Adipocyte (in vitro differentiated cells): ENCODE data around the gene PRR36.
"Not testable (repeated sequence)": the region's sequence is repeated elsewhere in the genome, so short reads cannot be mapped to it uniquely, and the experiment has no call there.

Source experiments
- DNase-seq: peaks from one replicate; pipeline ENCODE4 v3.0.0-alpha.2; 2015; ENCODE audit warnings: low read depth
- H3K27me3 ChIP-seq: replicated peaks from 2 replicates; pipeline ENCODE4 v1.7.0; 2013; ENCODE audit warnings: mild to moderate bottlenecking, low read length, moderate library complexity; ENCODE audit not compliant: control insufficient read depth, insufficient read depth
- H3K36me3 ChIP-seq: 2 replicates; pipeline ENCODE4 v1.7.0; 2013; ENCODE audit warnings: low read length, mild to moderate bottlenecking, moderate library complexity; ENCODE audit not compliant: control insufficient read depth, insufficient read depth, severe bottlenecking
- H3K4me1 ChIP-seq: 2 replicates; pipeline ENCODE4 v1.7.0; 2013; ENCODE audit warnings: mild to moderate bottlenecking, low read length, moderate library complexity; ENCODE audit not compliant: control insufficient read depth, insufficient read depth
- H3K4me3 ChIP-seq: 2 replicates; pipeline ENCODE4 v1.7.0; 2013; ENCODE audit warnings: mild to moderate bottlenecking, low read length, moderate library complexity
- H3K9ac ChIP-seq: 2 replicates; pipeline ENCODE4 v1.7.0; 2013; ENCODE audit warnings: mild to moderate bottlenecking, low read length, moderate library complexity
- H3K9me3 ChIP-seq: 2 replicates; pipeline ENCODE4 v1.7.0; 2013; ENCODE audit warnings: mild to moderate bottlenecking, low read length, moderate library complexity; ENCODE audit not compliant: control insufficient read depth

PRR36 gene

DNA sequence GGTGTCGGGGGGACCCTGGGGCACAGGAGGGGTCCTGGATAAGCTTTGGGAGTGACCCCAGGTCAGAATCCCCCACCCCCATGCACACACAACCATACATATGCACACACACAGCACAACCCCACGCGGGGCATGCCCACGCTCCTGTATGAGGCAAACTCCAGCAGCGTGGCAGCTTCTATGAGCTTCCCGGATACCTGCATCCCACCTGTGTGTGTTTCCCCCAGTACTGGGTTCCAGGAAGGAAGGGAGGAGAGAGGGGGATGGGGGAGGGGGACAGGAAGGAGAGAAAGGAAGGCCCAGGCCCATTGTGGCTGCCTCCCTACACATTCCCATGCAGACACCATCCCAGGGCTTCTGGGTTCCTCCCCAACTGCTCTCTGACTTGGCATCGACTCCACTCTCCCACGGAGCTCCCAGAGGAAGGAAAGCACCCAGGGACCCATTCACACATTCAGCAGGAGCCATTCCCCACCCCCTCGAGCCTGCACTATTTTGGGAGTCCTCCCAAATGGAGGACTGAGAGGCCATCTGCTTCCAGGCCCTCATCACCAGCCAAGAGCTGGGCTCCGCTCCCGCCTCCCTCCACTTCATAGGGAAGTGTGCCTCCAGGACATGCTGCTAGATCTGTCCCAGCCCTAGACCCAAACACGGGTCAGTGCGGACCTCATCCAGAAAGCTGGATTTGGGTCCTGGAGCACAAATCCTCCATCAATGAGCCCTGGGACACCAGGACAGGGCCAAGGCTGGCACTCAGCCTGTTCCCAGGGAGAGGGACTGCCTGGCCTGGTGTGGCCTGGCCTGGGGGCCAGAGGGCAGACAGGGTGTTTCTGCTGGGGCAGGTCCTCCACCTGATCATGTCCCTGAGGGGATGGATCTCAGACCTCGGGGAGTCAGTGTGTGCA lies 13.2 kb downstream of the PRR36 start:
- Histone ChIP-seq H3K4me1 (peaks cover 2% of the 10 kb centered on the region), H3K4me3 (no peak overlapping the region), H3K36me3 (peaks cover 7% of the 10 kb centered on the region), H3K9me3 (no peaks in the 10 kb centered on the region), H3K27me3 (no peaks in the 10 kb centered on the region), H3K9ac (no peak overlapping the region)
- no peak for DNase-seq

DNA sequence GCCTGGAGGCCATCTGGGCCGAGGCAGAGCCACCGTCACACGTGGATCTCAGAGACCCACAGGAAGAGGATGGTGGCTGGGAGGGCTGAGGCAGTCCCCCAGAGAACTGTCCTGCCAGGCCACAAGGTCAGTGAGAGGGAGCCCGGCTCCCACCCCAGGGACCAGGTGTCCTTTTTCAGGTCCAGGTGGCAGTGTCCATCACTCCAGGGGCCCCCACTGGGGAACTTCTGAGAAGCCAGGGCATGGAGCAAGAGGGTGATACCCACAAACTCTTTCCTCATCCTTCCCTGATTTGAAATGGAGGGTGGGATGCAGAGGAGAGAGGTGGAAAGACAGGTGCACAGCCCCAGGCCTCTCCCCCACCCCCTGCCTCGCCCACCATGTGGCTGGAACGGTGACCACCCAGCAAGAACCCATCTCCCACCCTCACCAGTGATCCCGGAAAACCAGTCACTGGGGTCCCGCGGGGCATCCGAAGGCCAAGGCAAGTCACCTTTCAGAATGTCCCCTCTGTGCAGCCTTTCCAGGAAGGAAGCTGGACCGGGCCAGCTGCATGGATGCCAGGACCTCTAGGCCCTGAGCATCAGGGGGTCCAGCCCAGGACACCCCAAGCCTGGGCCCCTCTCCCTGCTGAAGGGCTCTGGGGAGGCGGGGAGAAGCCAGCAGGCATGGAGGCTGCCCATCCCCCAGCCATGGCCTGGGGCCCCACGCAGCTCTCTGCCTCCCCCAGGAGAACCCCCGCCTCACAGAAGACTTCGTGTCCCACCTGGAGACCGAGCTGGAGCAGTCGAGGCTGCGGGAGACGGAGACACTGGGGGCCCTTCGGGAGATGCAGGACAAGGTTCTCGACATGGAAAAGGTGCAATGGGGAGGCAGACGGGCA lies 14.1 kb downstream of the PRR36 start:
- Histone ChIP-seq H3K9me3 (no peaks in the 10 kb centered on the region), H3K4me1 (no peaks in the 10 kb centered on the region), H3K27me3 (no peaks in the 10 kb centered on the region), H3K36me3 (peaks cover 7% of the 10 kb centered on the region), H3K9ac (no peak overlapping the region), H3K4me3 (no peak overlapping the region)
- no peak for DNase-seq

DNA sequence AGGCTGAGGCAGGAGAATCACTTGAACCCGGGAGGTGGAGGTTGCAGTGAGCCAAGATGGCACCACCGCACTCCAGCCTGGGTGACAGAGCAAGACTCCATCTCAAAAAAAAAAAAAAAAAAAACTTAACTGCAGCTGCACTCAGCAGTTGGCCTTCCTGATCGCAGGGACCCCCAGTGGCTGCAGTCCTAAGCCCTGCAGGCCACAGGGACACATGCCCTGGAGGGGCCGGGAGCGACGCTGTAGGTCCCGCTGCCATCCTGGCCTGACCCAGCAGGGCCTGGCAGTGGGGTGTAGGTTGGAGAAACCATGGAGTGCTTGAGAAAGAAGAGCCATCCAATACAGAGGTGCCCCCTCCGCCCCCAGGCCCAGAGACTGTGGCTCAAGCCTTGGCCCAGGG lies 15.1 kb downstream of the PRR36 start:
- H3K4me3 ChIP-seq, H3K36me3 ChIP-seq, H3K9ac ChIP-seq, DNase-seq, H3K9me3 ChIP-seq, H3K27me3 ChIP-seq, H3K4me1 ChIP-seq: not testable (repeated sequence)

DNA sequence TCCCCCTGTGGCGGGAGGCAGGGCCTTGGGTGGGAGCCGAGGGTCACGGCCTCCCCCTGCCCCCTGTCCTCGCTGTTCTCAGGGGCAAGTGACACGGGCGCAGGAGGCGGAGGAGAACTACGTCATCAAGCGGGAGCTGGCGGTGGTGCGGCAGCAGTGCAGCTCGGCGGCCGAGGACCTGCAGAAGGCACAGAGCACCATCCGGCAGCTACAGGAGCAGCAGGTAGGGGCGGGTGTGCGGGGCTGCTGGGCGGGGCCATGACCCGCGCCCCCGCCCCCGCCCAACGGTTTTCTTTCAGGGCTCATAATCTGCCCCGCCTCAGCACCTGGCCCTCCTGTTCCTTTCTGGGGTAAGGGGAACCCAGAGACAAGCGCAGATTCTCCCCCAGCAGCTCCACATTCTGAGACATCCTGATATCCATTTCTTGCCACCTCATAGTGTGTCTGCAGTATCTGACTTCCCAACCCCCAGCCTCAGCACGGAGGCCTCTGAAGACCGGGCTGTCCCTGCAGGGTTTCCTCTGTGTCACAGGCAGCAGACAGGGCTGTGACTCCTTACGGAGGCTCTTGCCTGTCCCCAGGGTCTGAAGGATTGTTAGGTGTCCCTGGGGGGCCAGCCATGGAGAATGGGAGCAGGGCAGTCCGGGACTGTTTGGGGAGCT lies 15.9 kb downstream of the PRR36 start:
- Histone ChIP-seq H3K4me3 (no peak overlapping the region), H3K36me3 (peaks cover 4% of the 10 kb centered on the region), H3K9ac (no peak overlapping the region), H3K27me3 (no peaks in the 10 kb centered on the region), H3K9me3 (no peaks in the 10 kb centered on the region), H3K4me1 (no peaks in the 10 kb centered on the region)
- no peak for DNase-seq

DNA sequence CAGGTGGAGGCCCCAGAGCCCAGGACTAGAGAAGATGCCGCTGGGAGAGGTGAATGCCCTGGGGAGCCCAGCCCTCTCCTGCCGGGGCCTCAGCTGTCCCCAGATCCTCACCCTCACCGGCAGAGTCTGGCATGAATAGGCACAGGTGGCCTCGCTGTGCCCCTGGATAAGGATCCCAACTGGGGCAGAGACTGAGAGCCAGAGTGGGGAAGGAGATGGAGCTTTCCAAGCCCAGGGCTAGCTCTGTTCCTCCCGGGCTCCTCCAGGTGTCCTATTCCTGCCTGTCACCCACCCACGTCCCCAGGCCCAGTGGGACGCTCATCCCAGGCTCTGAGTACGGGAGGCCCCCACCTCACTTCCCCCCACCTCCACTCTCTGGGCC lies 16.5 kb downstream of the PRR36 start:
- Histone ChIP-seq H3K4me1 (no peaks in the 10 kb centered on the region), H3K27me3 (no peaks in the 10 kb centered on the region), H3K9me3 (no peaks in the 10 kb centered on the region), H3K4me3 (no peak overlapping the region), H3K36me3 (peaks cover 3% of the 10 kb centered on the region), H3K9ac (no peak overlapping the region)
- DNase-seq, result no peak

DNA sequence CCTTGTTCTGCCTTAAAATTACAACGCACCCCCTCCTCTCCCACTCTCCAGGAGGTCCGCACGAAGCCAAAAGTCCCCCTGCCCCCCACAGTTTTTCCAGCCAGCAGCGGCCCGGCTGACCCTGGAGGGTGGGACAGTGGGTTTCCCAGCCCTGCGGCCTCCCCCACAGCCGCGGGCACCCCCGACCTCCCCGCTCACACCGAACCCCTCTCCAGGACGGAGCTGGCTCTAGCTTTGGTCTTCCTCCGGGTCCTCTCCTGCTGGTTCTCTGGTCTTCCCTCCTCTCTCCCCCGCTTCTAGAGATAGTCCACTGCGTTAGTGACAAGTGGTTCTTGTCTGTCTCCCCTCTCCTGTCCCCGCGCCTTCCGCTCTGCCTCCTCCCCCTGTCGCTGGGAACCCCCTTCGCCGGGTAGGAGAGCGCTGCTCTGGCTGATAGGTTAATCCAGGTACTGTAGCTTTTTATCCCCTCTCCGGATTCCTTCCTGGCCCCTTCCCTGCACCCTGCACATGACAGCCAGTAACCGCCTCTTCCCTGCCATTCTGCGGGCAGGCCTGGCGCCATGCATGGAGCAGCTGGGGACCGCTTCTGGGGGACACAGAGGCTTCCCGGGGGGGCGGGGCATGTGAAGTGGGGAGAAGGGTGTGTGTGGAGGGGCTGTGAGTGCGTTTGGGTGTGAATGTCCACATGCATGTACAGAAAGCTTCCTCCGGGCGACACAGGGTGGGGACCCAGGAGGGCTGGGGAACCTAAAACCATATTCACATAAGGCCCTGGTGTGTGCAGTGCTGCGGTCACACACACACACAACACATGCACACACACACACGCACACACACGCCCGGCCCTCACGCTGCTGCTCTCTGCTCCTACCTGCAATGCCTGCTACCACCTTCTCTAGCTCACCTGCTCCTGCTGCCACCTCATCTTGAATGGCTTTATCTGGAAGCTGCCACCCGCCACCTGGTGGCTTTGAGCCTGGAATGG lies 17.2 kb downstream of the PRR36 start:
- H3K9ac ChIP-seq, result no peak overlapping the region
- DNase-seq, result no peak
- no peaks in the 10 kb centered on the region for H3K27me3 ChIP-seq
- peaks cover 3% of the 10 kb centered on the region for H3K36me3 ChIP-seq
- H3K4me1 ChIP-seq, result no peaks in the 10 kb centered on the region
- no peak overlapping the region for H3K4me3 ChIP-seq
- no peaks in the 10 kb centered on the region for H3K9me3 ChIP-seq

DNA sequence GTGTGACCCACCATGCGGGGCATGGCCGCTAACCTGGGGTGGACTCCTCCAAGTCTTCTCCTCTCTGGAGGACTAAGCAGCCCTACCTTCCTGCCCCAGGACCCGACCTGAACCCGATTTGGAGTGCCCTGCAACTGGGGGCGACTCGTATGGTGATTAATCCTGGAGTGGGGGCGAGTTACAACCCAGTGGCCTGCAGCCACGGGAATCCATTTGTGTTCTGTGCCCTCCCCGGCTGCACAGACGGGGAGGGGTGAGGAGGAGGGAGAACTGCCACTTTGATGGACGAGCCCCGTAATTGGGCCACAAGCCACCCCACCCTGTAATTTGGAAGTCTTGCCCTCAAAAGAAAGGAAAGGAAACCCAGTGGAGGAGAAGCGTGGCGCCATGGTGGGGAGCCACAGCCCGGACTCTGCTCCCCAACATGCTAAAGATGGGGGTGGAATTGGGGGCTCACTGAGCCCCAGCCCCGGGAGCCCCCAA lies 18.0 kb downstream of the PRR36 start:
- no peak overlapping the region for H3K9ac ChIP-seq
- H3K36me3 ChIP-seq, result peaks cover 3% of the 10 kb centered on the region
- no peaks in the 10 kb centered on the region for H3K4me1 ChIP-seq
- no peaks in the 10 kb centered on the region for H3K9me3 ChIP-seq
- DNase-seq, result no peak
- H3K27me3 ChIP-seq, result no peaks in the 10 kb centered on the region
- no peak overlapping the region for H3K4me3 ChIP-seq

DNA sequence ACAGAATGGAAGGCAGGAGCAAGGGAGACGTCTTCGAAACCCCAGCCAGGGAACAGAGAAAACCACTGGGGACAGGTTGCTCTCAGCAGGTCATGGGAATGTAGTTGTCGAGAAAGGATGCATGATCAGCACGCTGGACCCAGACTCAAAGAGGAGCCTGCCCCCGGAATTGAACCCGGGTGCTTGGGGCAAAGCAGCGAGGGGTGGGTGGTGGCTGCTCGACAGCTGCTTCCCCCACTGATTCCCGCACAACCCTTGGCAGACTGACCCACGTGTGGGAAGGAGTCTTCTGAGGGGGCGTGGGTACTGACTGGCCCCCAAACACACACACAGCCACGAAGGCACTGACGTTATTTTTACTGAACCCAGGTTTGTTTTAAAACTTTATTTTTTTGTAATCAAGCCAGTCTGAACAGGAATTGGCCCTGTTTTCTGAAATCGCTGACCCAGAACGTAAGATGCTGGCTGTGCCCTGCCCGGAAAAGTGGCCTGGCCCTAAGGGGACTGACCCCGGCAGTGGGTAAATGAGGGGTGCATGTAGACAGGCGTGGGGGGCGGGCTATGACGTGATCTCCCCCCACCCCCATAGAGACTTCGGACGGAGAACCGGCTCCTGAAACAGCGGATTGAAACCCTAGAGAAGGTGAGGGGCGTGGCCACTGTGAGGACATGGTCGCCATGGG lies 18.6 kb downstream of the PRR36 start:
- no peaks in the 10 kb centered on the region for H3K27me3 ChIP-seq
- H3K36me3 ChIP-seq, result peaks cover 3% of the 10 kb centered on the region
- no peak overlapping the region for H3K9ac ChIP-seq
- H3K4me3 ChIP-seq, result no peak overlapping the region
- DNase-seq, result no peak
- no peaks in the 10 kb centered on the region for H3K4me1 ChIP-seq
- H3K9me3 ChIP-seq, result no peaks in the 10 kb centered on the region

DNA sequence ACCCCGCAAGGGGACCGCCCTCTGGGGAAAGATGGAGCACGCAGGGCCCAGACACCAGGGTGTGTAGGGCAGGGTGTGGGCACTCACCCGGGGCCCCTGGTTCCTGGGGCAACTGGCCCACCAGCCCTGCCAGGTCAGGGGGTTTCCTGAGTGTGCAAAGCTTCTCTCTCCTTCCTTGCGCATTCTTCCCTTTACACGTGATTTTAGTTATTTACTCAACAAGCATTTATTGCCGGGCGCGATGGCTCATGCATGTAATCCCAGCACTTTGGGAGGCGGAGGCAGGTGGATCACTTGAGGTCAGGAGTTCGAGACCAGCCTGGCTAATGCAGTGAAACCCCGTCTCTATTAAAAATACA lies 20.4 kb downstream of the PRR36 start:
- H3K27me3 ChIP-seq, result no peaks in the 10 kb centered on the region
- no peak overlapping the region for H3K9ac ChIP-seq
- H3K4me1 ChIP-seq, result no peaks in the 10 kb centered on the region
- H3K9me3 ChIP-seq, result no peaks in the 10 kb centered on the region
- no peak for DNase-seq
- H3K36me3 ChIP-seq, result no peaks in the 10 kb centered on the region
- no peak overlapping the region for H3K4me3 ChIP-seq
